Left ventricle myocardium inferior (tissue), 1 donor: Measurements from ENCODE around the gene ELOVL1. TPM values are rescaled to one million over a fixed set of nuclear protein-coding genes. Genes with fewer than 3 reads are reported as not detected.

Source experiments
- DNase-seq: peaks from one replicate; pipeline ENCODE4 v3.0.0-alpha.2; 2020
- H3K27ac ChIP-seq: fragments of 200-600 bp; replicated peaks from 2 replicates; pipeline ENCODE4 v1.8.0; 2021
- H3K27me3 ChIP-seq: fragments of 200-600 bp; 2 replicates; pipeline ENCODE4 v1.8.0; 2021; ENCODE audit warnings: low read depth
- H3K36me3 ChIP-seq: fragments of 200-600 bp; 2 replicates; pipeline ENCODE4 v1.8.0; 2021
- H3K4me1 ChIP-seq: fragments of 200-600 bp; 2 replicates; pipeline ENCODE4 v1.8.0; 2021
- H3K4me3 ChIP-seq: fragments of 200-600 bp; 2 replicates; pipeline ENCODE4 v1.8.0; 2021; ENCODE audit warnings: mild to moderate bottlenecking, moderate library complexity
- H3K9me3 ChIP-seq: fragments of 200-600 bp; replicated peaks from 2 replicates; pipeline ENCODE4 v1.8.0; 2021
- intact Hi-C: fragments of 100-400 bp; cut with micrococcal nuclease; formaldehyde crosslinking; loops from one replicate; pipeline ENCODE4 v1.11.0; 2022
- total RNA-seq: library from RNA; stranded (reverse); fragmentation: NEBNext Ultra II Directional; extraction: Animal tissue kit (Norgen Biotek cat#: 25700); gene quantifications from one replicate; pipeline ENCODE4 v1.2.1, GENCODE V29; 2021
- TF ChIP-seq, protein P1 (sequence below): fragments of 200-600 bp; IDR thresholded peaks from 2 replicates; pipeline ENCODE4 v1.8.0; 2021; ENCODE audit warnings: antibody characterized with exemption, mild to moderate bottlenecking, borderline replicate concordance
- donor health status: DM: no; HTN: yes; CAD: no; lungs with severe emphysema.

The ELOVL1 gene
- total RNA-seq, 1 donor from 2014 or later: 26.7 TPM

DNA sequence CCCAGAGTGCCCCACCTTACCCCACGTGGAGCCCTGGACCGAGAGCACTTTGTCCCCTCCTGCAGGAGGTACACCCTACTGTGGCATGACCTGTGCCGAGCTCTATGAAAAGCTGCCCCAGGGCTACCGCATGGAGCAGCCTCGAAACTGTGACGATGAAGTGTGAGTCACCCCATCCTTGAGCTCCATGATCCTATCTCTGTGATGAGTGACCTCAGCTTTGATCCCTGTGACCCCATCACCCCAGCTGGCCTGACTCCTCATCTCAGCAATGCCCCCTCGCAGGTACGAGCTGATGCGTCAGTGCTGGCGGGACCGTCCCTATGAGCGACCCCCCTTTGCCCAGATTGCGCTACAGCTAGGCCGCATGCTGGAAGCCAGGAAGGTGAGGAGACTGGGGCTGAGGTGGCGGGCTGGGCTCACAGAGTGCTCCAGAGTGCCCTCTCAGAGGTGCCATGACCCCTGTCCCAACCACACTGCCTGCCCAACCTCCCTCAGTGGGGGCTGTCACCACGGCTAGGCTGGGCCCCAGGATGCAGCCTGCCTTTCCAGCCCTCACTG is 46.4 kb downstream of the ELOVL1 start:
- H3K36me3 ChIP-seq: peaks cover 44% of the 10 kb centered on the region
- DNase-seq: no peak

DNA sequence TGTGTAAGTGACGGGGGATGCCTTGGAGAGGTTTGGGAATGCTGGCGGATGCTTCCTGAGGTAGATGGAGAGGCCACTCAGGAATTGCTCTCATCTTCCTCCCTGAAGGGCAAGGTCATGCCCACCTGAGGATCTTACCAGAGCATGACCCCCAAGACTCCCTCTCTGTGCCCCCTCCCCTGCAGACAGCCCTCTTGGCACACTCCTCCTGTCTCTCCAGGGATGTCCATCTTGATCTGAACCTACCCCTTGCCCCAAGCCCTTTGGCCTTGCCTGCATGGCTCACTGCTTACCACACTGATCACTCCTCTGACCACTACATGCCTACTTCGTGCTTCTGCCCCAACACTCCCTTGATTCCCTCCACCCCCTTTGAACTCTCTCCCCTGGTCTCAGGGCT is 48.0 kb downstream of the ELOVL1 start:
- peaks cover 35% of the 10 kb centered on the region for H3K36me3 ChIP-seq
- H3K4me3 ChIP-seq: no peak overlapping the region
- H3K9me3 ChIP-seq: peaks cover 5% of the 10 kb centered on the region
- H3K27ac ChIP-seq: no peak overlapping the region
- H3K27me3 ChIP-seq: no peaks in the 10 kb centered on the region
- TF ChIP-seq, protein P1, sequence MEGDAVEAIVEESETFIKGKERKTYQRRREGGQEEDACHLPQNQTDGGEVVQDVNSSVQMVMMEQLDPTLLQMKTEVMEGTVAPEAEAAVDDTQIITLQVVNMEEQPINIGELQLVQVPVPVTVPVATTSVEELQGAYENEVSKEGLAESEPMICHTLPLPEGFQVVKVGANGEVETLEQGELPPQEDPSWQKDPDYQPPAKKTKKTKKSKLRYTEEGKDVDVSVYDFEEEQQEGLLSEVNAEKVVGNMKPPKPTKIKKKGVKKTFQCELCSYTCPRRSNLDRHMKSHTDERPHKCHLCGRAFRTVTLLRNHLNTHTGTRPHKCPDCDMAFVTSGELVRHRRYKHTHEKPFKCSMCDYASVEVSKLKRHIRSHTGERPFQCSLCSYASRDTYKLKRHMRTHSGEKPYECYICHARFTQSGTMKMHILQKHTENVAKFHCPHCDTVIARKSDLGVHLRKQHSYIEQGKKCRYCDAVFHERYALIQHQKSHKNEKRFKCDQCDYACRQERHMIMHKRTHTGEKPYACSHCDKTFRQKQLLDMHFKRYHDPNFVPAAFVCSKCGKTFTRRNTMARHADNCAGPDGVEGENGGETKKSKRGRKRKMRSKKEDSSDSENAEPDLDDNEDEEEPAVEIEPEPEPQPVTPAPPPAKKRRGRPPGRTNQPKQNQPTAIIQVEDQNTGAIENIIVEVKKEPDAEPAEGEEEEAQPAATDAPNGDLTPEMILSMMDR: no peak
- DNase-seq: no peak
- intact Hi-C loops: no loop called here
- peaks cover 4% of the 10 kb centered on the region for H3K4me1 ChIP-seq

More for the DNA sequence above, 46.4 kb downstream of the ELOVL1 start:
- TF ChIP-seq, protein P1: no peak
- no peak overlapping the region for H3K27ac ChIP-seq
- H3K27me3 ChIP-seq: no peaks in the 10 kb centered on the region
- intact Hi-C loops: no loop called here
- H3K4me3 ChIP-seq: no peak overlapping the region
- peaks cover 21% of the 10 kb centered on the region for H3K9me3 ChIP-seq
- no peaks in the 10 kb centered on the region for H3K4me1 ChIP-seq

DNA sequence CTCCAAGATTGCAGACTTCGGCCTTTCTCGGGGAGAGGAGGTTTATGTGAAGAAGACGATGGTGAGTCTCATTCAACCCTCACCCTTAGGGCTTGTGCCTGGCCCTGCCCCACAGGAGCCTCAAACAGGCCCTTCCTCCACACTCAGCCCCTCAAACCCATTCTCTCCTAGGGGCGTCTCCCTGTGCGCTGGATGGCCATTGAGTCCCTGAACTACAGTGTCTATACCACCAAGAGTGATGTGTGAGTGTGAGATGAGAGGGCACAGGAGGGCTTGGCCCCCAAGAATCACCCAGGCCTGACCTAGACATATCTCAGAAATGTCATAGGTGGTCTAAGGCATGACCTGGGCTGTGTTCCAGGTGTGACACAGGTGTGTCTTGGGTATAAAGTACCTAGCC is 48.5 kb downstream of the ELOVL1 start:
- TF ChIP-seq, protein P1: no peak
- no peaks in the 10 kb centered on the region for H3K27me3 ChIP-seq
- no peak for DNase-seq
- intact Hi-C loops: no loop called here
- H3K4me1 ChIP-seq: peaks cover 4% of the 10 kb centered on the region
- no peak overlapping the region for H3K4me3 ChIP-seq
- peaks cover under 1% of the 10 kb centered on the region for H3K9me3 ChIP-seq
- no peak overlapping the region for H3K27ac ChIP-seq
- H3K36me3 ChIP-seq: peaks cover 30% of the 10 kb centered on the region

DNA sequence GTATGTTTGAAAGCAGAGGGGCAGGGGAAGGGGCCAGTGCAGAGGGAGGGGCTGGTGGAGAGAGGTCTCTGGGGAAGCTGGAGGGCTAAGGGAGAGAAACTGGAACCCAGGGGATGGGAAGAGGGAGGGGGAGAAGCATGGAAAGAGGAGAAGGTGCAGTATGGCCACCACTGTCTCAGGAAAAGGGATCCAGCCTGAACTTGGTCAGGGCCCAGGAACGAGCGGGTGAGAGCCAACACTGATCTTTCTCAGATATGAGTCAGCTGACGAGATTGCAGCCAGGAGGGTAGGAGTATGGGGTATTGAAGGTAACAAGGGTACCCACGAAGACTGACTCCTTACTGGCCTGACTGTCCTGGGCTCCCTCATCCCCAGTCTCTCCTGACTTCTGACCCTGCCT is 49.0 kb downstream of the ELOVL1 start:
- Histone ChIP-seq H3K36me3 (peaks cover 25% of the 10 kb centered on the region), H3K4me1 (peaks cover 4% of the 10 kb centered on the region), H3K4me3 (no peak overlapping the region), H3K27ac (no peak overlapping the region), H3K27me3 (no peaks in the 10 kb centered on the region), H3K9me3 (no peaks in the 10 kb centered on the region)
- TF ChIP-seq, protein P1: no peak
- no peak for DNase-seq
- intact Hi-C loops: no loop called here

DNA sequence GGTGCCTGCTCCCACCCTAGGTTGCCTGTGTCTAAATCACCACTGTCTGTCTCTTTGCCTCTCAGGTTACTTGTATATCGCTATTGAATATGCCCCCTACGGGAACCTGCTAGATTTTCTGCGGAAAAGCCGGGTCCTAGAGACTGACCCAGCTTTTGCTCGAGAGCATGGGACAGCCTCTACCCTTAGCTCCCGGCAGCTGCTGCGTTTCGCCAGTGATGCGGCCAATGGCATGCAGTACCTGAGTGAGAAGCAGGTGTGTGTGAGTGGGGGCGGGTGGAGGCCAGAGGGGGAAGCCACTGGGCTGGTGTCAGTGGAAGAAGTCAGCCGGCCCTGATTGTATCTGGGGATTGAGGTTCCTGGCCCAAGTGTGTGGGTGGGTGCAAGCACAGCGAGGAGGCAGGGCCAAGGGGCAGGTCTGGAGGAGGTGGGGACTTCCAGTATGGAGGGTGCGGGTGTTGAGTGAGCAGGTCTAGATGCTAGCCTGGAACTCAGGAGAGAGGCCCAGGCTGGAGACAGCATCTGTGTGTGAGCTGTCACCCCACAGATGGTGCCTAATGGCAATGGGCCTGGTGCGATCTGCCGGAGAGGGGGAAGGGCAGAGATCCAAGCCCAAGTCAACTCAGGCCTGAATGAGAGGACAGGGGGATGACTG is 49.9 kb downstream of the ELOVL1 start:
- intact Hi-C loops: no loop called here
- H3K4me3 ChIP-seq: no peak overlapping the region
- no peak overlapping the region for H3K27ac ChIP-seq
- H3K36me3 ChIP-seq: peaks cover 22% of the 10 kb centered on the region
- peaks cover 4% of the 10 kb centered on the region for H3K4me1 ChIP-seq
- no peak for DNase-seq
- H3K9me3 ChIP-seq: no peaks in the 10 kb centered on the region
- no peaks in the 10 kb centered on the region for H3K27me3 ChIP-seq
- TF ChIP-seq, protein P1: no peak
